ENCODE measurements around the gene IRF2BPL.
A peak's percentile ranks its signal among the peaks of the same experiment; 100 is the strongest.

Gene IRF2BPL

GRCh38 chr14:77071938-77072388 lies 43.5 kb upstream of the IRF2BPL start:
- Histone ChIP-seq H3K23ac (ENCODE audit: low read length) (no peak overlapping the region), H3K9ac (ENCODE audit: low read length) (no peak overlapping the region), H2AFZ (ENCODE audit: insufficient read depth, low read length, poor library complexity) (no peak overlapping the region), H3K14ac (ENCODE audit: low read length) (no peak overlapping the region), H3K36me3 (ENCODE audit: control insufficient read depth in 1 of 2, insufficient read depth in 2 of 2, low read length in 2 of 2) (no peaks in the 10 kb centered on the region), H3K4me2 (ENCODE audit: low read length) (no peak overlapping the region), H2BK120ac (ENCODE audit: insufficient read depth, low read length, poor library complexity) (no peak overlapping the region), H3K79me2 (ENCODE audit: control insufficient read depth, insufficient read depth, low read length, poor library complexity) (no peaks in the 10 kb centered on the region), H4K8ac (ENCODE audit: low read depth, low read length) (no peak overlapping the region), H3K27ac (ENCODE audit: low read depth, low read length) (no peak overlapping the region), H4K91ac (ENCODE audit: low read depth, low read length) (no peak overlapping the region), H3K4me3 (ENCODE audit: low read depth, low read length) (no peak overlapping the region), H3K4me1 (ENCODE audit: control insufficient read depth in 1 of 2, insufficient read depth in 2 of 2, low read length in 2 of 2) (peaks cover 15 to 17% of the 10 kb centered on the region in 2 experiments), H4K12ac (ENCODE audit: low read depth, low read length) (no peak overlapping the region), H3K27me3 (ENCODE audit: insufficient read depth, low read length) (no peaks in the 10 kb centered on the region), H3K18ac (ENCODE audit: low read length) (no peak overlapping the region), H2BK5ac (ENCODE audit: low read depth, low read length, poor library complexity) (no peak overlapping the region), H3K79me1 (ENCODE audit: low read length) (peaks cover 5% of the 10 kb centered on the region), H2BK12ac (ENCODE audit: low read length) (no peak overlapping the region), H3K9me3 (ENCODE audit: insufficient read depth, low read depth, low read length) (peaks cover 2% of the 10 kb centered on the region), H2AK5ac (ENCODE audit: low read length) (no peak overlapping the region), H3K4ac (ENCODE audit: low read depth, low read length) (no peak overlapping the region)
- DNase-seq, result peak; percentile 29 to 60
- no CpG with 5 or more reads among the region's 3 CpGs for WGBS (ENCODE audit: extremely low coverage, insufficient coverage, insufficient read length)

GRCh38 chr14:77069551-77069950 lies 41.0 kb upstream of the IRF2BPL start:
- WGBS (ENCODE audit: extremely low coverage, insufficient coverage, insufficient read length), result no CpG with 5 or more reads among the region's 7 CpGs
- Histone ChIP-seq H3K27me3 (ENCODE audit: insufficient read depth, low read length) (no peaks in the 10 kb centered on the region), H3K4me2 (ENCODE audit: low read length) (no peak overlapping the region)

GRCh38 chr14:77068517-77069200 lies 40.2 kb upstream of the IRF2BPL start:
- no peaks in the 10 kb centered on the region for H3K79me1 ChIP-seq (ENCODE audit: low read length)
- H3K27ac ChIP-seq (ENCODE audit: low read depth, low read length), result no peak overlapping the region
- no peaks in the 10 kb centered on the region for H3K27me3 ChIP-seq (ENCODE audit: insufficient read depth, low read length)
- H2BK120ac ChIP-seq (ENCODE audit: insufficient read depth, low read length, poor library complexity), result no peak overlapping the region
- H2AK5ac ChIP-seq (ENCODE audit: low read length), result peak overlapping the region; percentile 21
- no peaks in the 10 kb centered on the region for H3K79me2 ChIP-seq (ENCODE audit: control insufficient read depth, insufficient read depth, low read length, poor library complexity)
- no peak overlapping the region for H2AFZ ChIP-seq (ENCODE audit: insufficient read depth, low read length, poor library complexity)
- no peak overlapping the region for H3K9ac ChIP-seq (ENCODE audit: low read length)
- no peaks in the 10 kb centered on the region for H3K36me3 ChIP-seq (ENCODE audit: control insufficient read depth in 1 of 2, insufficient read depth in 2 of 2, low read length in 2 of 2)
- no peak overlapping the region for H2BK12ac ChIP-seq (ENCODE audit: low read length)
- H4K91ac ChIP-seq (ENCODE audit: low read depth, low read length), result no peak overlapping the region
- H3K14ac ChIP-seq (ENCODE audit: low read length), result no peak overlapping the region
- H3K4me1 ChIP-seq (ENCODE audit: control insufficient read depth in 1 of 2, insufficient read depth in 2 of 2, low read length in 2 of 2), result peaks cover 6% of the 10 kb centered on the region in 2 experiments
- no peak overlapping the region for H3K4me3 ChIP-seq (ENCODE audit: low read depth, low read length)
- H2BK5ac ChIP-seq (ENCODE audit: low read depth, low read length, poor library complexity), result no peak overlapping the region
- H4K8ac ChIP-seq (ENCODE audit: low read depth, low read length), result no peak overlapping the region
- H3K4me2 ChIP-seq (ENCODE audit: low read length), result no peak overlapping the region
- no CpG with 5 or more reads among the region's 5 CpGs for WGBS (ENCODE audit: extremely low coverage, insufficient coverage, insufficient read length)
- no peak overlapping the region for H4K12ac ChIP-seq (ENCODE audit: low read depth, low read length)
- DNase-seq, result no peak
- no peak overlapping the region for H3K18ac ChIP-seq (ENCODE audit: low read length)
- H3K9me3 ChIP-seq (ENCODE audit: insufficient read depth, low read depth, low read length), result peaks cover 2% of the 10 kb centered on the region
- no peak overlapping the region for H3K23ac ChIP-seq (ENCODE audit: low read length)
- H3K4ac ChIP-seq (ENCODE audit: low read depth, low read length), result no peak overlapping the region

More at GRCh38 chr14:77069551-77069950, 41.0 kb upstream of the IRF2BPL start:
- H2AK5ac ChIP-seq (ENCODE audit: low read length), result no peak overlapping the region
- H3K9ac ChIP-seq (ENCODE audit: low read length), result no peak overlapping the region
- H3K18ac ChIP-seq (ENCODE audit: low read length), result no peak overlapping the region
- H4K91ac ChIP-seq (ENCODE audit: low read depth, low read length), result no peak overlapping the region
- H3K4me1 ChIP-seq (ENCODE audit: control insufficient read depth in 1 of 2, insufficient read depth in 2 of 2, low read length in 2 of 2), result peaks cover 6% of the 10 kb centered on the region in 2 experiments
- no peak overlapping the region for H2BK5ac ChIP-seq (ENCODE audit: low read depth, low read length, poor library complexity)
- no peaks in the 10 kb centered on the region for H3K79me1 ChIP-seq (ENCODE audit: low read length)
- H3K36me3 ChIP-seq (ENCODE audit: control insufficient read depth in 1 of 2, insufficient read depth in 2 of 2, low read length in 2 of 2), result no peaks in the 10 kb centered on the region
- H3K23ac ChIP-seq (ENCODE audit: low read length), result no peak overlapping the region
- H3K14ac ChIP-seq (ENCODE audit: low read length), result no peak overlapping the region
- no peak overlapping the region for H3K4ac ChIP-seq (ENCODE audit: low read depth, low read length)
- no peaks in the 10 kb centered on the region for H3K79me2 ChIP-seq (ENCODE audit: control insufficient read depth, insufficient read depth, low read length, poor library complexity)
- no peak for DNase-seq
- H3K4me3 ChIP-seq (ENCODE audit: low read depth, low read length), result no peak overlapping the region
- H2BK12ac ChIP-seq (ENCODE audit: low read length), result no peak overlapping the region
- H2AFZ ChIP-seq (ENCODE audit: insufficient read depth, low read length, poor library complexity), result no peak overlapping the region
- no peak overlapping the region for H4K8ac ChIP-seq (ENCODE audit: low read depth, low read length)
- H2BK120ac ChIP-seq (ENCODE audit: insufficient read depth, low read length, poor library complexity), result no peak overlapping the region
- H3K9me3 ChIP-seq (ENCODE audit: insufficient read depth, low read depth, low read length), result peaks cover 4% of the 10 kb centered on the region
- H4K12ac ChIP-seq (ENCODE audit: low read depth, low read length), result no peak overlapping the region
- no peak overlapping the region for H3K27ac ChIP-seq (ENCODE audit: low read depth, low read length)

- Histone ChIP-seq H4K12ac (ENCODE audit: low read depth, low read length) (no peak overlapping the region), H2BK12ac (ENCODE audit: low read length) (no peak overlapping the region), H3K79me1 (ENCODE audit: low read length) (no peaks in the 10 kb centered on the region), H4K91ac (ENCODE audit: low read depth, low read length) (no peak overlapping the region), H2BK120ac (ENCODE audit: insufficient read depth, low read length, poor library complexity) (no peak overlapping the region), H3K4ac (ENCODE audit: low read depth, low read length) (no peak overlapping the region), H3K18ac (ENCODE audit: low read length) (no peak overlapping the region), H3K4me2 (ENCODE audit: low read length) (no peak overlapping the region), H3K4me3 (ENCODE audit: low read depth, low read length) (no peak overlapping the region), H3K36me3 (ENCODE audit: control insufficient read depth in 1 of 2, insufficient read depth in 2 of 2, low read length in 2 of 2) (no peaks in the 10 kb centered on the region), H3K27ac (ENCODE audit: low read depth, low read length) (no peak overlapping the region), H3K14ac (ENCODE audit: low read length) (no peak overlapping the region), H3K9me3 (ENCODE audit: insufficient read depth, low read depth, low read length) (peaks cover 2% of the 10 kb centered on the region), H3K27me3 (ENCODE audit: insufficient read depth, low read length) (no peaks in the 10 kb centered on the region), H3K23ac (ENCODE audit: low read length) (no peak overlapping the region), H3K9ac (ENCODE audit: low read length) (no peak overlapping the region), H3K4me1 (ENCODE audit: control insufficient read depth in 1 of 2, insufficient read depth in 2 of 2, low read length in 2 of 2) (peaks cover 6% of the 10 kb centered on the region in 2 experiments), H2AFZ (ENCODE audit: insufficient read depth, low read length, poor library complexity) (no peak overlapping the region), H2AK5ac (ENCODE audit: low read length) (peak overlapping the region; percentile 73), H4K8ac (ENCODE audit: low read depth, low read length) (no peak overlapping the region), H3K79me2 (ENCODE audit: control insufficient read depth, insufficient read depth, low read length, poor library complexity) (no peaks in the 10 kb centered on the region), H2BK5ac (ENCODE audit: low read depth, low read length, poor library complexity) (no peak overlapping the region)
- no CpG with 5 or more reads among the region's 11 CpGs for WGBS (ENCODE audit: extremely low coverage, insufficient coverage, insufficient read length)
- peak; percentile 59 to 69 for DNase-seq
Observed at GRCh38 chr14:77067632-77068516, 39.4 kb upstream of the IRF2BPL start.
